ENCODE results near the gene CDYL.

The CDYL gene

DNA sequence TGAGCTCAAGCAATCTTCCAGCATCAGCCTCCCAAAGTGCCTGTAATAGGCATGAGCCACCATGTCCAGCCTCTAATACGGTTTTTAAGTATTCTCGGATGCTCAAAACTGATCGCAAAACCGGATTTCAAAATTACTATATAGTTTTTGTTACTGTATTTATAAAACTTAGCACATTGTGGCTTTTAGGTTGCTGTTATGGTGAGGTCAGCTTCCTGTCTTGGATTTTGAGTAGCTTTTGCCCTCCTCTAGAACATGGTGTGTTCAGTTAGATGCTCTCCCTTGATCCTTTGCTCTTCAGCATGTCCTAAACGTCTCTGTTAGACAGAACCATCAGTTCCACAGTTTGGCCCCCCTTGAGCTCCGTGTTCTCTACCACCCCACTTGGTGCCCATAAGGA lies 131.4 kb downstream of the CDYL start:
- DNase-seq (ENCODE audit: low read depth in 2 of 2) = no peak

DNA sequence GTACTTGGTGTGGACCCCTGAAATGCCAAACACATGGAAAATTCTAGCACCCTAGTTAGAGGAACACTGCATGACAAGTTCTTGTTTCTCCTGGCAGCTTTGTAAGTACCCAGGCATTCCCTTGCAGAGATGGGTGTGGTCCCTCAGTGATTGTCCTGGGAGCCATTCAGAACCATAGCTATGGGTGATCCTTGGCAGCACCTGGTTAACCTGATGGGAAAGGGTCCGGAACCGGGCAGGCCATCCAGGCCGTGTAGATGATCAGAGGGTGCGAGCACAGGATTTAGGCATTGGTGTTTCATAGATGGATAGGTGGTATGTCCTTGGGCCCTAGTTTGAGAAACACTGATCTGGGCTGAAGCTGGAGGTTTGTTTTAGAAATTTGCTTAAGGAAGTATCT lies 131.9 kb downstream of the CDYL start:
- DNase-seq (ENCODE audit: low read depth in 2 of 2) = no peak

DNA sequence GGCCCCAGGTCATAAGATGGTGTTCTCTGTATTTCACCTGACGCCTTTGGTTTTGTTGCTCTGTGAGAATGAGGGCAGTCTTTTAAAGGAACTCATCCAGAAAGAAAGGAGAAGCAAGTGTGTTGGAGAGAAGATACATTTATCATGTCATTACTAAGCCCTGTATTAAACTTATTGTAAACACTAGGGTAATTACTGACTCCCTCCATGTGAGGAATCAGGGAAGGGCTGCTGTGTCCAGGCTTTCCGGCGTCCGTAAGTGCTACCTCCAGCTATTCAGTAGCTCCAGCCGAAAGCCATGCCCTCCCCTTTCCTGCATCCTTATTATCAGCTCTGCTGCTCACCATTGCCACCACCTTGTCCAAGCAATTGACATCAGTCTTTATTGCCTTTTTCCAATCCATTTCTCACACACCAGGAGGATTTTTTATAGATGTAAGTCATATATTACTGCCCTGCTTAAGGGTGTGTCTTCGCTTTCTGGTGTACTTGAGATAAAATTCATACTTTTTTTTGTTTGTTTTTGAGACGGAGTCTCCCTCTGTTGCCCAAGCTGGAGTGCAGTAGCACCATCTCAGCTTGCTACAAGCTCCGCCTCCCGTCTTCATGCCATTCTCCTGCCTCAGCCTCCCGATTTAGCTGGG lies 133.0 kb downstream of the CDYL start:
- no peak for DNase-seq (ENCODE audit: low read depth in 2 of 2)

DNA sequence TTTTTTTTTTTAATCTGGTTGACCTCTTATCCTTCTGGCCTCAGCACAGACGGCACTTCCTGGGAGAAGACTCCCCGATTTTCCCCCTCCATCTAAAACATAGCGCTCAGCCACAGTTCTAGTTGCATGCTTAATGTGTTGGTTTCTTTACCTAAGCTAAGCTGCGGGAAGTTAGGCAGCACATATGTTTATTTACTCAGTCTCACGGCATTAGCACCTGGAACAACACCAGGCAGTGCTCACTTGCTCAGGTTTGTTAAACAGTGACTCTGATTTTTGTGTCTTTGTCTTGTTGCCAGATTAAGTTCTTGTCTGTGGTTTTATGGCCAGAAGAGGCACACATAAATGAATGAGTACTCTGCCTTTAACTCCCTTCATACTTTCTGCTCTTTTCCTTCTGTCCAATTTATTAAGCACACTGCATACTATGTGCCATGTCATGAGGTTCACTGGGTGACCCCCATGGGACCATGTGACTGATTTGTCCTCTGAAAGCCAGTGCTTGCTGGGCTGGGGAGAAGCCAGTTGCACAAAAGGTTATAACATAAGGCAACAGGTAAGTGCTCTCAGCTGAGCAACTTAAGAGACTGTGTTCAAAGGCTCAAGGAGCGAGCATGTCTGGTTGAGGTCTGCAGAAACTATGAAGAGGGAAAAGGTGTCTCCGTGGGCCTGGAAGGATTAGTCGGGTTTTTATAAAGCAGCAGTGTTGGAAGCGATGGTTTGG lies 134.0 kb downstream of the CDYL start:
- DNase-seq (ENCODE audit: low read depth in 2 of 2) = no peak

DNA sequence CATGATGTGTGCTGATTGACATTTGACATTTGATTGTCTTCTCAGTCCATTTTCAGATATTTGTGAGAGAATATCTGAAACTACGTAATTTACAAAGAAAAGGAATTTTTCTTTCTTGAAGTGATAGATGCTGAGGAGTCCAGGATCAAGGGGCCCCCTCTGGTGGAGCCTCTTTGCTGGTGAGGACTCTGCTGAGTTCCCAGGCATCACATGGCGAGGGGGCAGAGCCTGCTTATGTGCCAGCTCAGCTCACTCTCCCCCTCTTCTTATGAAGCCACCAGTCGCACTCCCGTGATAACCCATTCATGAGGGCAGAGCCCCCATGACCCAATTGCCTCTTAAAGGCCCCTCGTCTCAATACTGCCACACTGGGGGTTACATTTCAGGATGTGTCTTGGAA lies 136.4 kb downstream of the CDYL start:
- no peak for DNase-seq (ENCODE audit: low read depth in 2 of 2)

DNA sequence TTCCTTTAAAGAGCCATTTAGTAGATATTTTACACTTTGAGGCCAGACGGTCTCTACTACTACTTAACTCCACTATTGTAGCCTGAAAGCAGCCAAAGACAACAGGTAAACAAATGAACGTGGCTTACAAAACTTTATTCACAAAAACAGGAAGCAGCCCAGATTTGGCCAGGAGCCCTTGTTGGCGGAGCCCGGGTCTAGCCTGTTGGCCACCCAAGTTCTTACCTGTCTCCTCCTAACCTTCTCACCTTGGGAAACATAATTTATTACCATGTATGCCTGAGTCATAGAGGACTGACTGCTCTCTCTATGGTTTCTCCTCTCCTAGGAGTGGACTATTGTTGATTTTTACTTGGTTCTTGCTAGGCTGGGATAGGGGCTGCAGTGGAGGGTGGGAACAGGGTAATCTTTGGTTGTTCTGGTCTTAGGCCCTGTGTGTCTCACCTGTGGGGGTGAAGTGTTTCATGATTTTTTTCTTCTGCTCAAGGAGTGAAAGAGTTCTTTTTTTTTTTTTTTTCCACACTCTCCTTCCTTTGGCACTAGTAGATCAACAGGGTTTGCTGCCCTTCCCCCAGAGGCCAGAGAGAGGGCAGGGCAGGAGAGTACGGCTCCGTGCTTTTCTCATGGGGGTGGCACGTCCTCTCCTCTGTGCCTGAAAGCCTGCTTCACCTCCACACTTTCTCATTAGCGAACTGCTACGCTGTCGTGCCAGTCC lies 137.7 kb downstream of the CDYL start:
- DNase-seq (ENCODE audit: low read depth in 2 of 2) = no peak

DNA sequence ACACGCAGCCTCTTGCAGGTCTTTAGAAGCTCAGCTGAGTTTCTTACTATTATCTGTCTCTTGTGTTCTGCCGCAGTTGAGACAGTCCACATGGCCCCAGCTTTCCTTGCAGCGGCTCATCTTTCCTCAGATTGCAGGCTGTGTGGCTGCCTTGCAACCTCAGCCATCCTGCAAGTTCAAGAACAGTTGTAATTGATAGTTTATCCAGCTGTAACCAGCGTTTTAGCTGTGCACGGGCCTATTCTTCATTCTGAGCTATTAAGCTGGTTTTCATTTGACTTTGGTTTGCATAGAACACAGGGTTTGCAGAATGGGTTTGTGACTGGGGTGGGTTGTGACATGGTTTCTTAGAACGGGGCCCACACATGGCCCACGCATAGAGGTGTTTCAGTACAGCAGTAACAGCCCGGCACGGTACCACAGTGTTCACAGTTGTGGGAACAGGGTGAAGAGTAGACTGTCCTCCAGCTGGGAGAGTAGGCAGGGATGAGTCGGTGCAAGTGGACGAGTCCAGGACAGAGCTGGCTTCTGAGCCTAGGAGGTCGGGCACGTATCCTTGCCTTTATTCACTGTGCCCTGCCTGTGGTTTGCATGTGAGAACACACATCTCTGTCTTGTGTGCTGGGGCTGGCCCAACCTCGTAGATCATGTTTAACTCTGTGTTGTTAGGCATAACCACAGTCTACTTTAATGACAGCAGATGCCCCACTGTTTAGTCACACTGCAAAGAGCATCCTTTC lies 138.4 kb downstream of the CDYL start:
- DNase-seq (ENCODE audit: low read depth in 2 of 2) = peak; percentile 49 to 56

DNA sequence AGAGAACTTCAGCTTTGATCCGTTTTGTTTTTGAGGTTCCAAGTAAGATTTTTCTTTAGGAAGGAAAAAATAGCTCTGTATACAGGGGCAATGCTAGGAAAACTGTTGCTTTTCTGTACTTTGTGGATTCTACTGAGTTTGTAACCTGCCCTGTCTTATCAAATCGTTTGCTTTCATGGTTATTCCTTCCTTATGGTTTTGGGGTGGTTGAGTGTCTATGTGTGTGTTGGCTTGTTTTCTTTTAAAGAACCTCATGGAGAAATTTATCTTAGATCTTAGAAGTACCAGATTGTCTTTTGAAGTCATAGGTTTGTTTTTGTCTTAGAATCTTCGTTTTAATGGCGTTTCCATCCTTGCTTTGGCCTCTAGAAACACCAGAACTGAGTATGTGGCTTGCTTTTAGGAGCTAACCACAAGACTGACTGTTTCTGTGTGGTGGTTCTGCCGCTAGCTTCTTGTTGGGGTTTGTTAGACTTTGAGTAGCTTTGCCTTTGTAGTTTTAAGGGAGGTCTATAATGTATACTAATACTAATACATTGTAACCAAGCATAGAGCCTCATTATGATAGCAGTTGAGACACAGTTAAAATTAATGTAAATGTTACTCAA lies 140.9 kb downstream of the CDYL start:
- no peak for DNase-seq (ENCODE audit: low read depth in 2 of 2)

DNA sequence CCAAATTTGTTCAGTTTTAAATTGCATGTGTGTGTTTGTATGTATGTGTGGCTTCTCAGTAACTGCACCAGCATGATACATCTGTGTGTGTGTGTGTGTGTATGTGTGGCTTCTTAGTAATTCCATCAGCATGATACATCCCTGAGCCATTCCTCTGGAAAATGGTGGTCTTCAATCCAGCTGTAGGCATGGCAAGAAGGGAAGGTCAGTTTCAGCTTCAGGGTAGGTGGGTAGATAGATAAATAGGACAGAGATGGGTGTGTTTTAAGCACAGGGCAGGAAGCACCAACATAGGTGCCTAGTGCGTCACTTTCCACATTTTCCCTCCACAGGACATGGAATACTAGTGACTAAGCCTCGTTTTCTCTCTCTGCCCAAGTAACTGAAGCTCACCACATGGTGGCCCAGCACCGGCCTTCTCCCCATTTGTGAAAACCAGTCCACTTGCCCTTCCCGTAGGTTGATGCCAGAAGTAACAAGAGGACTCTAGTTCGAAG lies 144.8 kb downstream of the CDYL start:
- DNase-seq (ENCODE audit: low read depth in 2 of 2) = no peak

DNA sequence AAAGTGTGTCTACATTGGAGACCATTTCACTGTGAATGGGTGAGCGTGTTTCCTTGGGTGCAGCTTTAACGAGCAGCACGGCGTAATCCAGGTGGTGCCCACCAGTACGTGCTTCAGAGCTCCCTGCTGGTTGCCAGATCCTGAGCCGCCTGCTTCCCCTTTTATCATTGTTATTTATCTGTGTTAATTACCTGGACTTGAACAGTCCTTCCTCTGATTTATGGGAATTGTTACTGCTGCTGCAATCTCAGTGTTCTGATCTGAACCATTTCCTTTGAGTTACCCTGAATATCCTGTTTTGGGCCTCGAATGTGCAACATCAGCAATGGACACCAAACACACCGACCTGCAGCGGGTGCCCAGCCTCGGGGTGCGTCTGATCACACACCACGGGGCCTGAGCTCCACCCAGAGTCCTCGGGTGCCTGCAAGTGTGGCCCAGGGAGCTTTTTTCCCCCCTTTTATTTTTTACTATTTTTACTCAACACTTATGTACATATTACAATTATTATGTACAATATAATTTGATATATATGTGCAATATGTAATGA lies 146.4 kb downstream of the CDYL start:
- DNase-seq (ENCODE audit: low read depth in 2 of 2) = no peak

DNA sequence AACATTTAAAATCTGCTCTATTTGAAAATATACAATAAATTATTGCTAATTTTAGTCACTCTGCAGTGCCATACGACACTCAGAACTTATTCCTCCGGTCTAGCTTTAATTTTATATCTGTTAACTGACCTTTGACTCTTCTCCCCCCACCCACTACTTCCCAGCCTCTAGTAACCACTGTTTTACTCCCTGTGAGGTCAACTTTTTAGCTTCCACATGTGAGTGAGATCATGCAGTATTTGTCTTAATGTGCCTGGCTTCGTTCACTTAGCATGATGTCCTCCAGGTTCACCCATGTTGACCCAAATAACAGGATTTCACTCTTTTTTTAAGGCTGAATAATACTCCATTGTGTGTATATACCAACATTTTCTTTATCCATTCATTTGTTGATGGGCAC lies 146.9 kb downstream of the CDYL start:
- DNase-seq (ENCODE audit: low read depth in 2 of 2) = no peak

DNA sequence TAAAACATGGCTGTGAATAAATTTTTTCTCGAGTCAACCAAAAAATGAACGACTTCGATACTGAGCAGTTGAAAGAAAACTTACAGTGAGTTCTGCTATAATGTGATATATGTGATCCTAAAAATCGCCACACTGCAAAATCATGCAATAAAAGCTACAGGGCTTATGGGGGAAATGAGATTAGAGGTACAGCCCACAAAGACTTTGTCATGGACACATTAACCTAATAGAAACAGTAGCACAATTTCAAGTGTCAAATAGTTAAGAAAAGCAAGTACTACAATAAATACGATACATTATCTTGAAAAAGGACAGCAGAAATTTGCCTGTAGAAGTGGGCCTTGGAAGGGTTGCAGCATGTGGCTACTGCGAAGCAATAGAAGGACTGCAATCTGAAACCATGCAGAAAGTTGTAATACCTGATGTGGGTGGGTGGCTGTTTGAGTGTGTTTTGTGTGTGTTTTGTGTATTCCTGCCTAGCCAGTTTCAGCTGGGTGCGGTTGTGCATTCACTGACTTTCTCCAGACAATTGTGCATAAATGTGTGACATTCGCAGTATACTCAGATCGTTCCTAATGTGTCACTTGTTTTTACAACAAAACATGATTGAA lies 148.6 kb downstream of the CDYL start:
- no peak for DNase-seq (ENCODE audit: low read depth in 2 of 2)

DNA sequence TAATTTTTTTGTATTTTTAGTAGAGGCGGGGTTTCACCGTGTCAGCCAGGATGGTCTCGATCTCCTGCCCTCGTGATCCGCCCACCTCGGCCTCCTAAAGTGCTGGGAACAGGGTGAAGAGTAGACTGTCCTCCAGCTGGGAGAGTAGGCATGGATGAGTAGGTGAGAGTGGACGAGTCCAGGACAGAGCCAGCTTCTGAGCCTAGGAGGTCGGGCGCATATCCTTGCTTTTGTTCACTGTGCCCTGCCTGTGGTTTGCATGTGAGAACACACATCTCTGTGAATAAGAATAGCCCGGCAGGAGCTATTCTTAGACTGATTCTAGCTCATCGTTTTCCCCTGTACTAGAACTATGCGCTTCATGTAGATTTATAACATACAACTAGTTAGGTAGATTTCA lies 149.4 kb downstream of the CDYL start:
- no peak for DNase-seq (ENCODE audit: low read depth in 2 of 2)

DNA sequence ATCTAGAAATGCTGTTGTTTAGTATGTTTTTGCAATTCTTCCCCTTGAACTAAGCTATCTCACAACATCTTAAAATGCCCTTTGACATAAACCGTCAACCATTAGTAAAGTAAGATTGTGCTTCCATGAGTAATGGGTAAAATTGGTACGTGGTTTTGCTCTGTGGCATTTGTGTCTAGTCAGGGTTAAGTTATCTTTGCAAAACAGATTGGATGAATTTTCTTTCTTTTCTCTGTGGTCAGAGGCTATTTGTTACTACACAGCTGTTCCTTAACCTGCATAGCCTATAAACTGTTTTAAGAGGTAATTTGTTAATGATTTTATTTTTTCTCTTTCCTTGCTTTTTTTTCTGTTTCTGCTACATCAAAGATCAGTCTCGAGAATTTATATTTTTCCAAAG lies 152.2 kb downstream of the CDYL start:
- DNase-seq (ENCODE audit: low read depth in 2 of 2) = peak; percentile 20 to 21

DNA sequence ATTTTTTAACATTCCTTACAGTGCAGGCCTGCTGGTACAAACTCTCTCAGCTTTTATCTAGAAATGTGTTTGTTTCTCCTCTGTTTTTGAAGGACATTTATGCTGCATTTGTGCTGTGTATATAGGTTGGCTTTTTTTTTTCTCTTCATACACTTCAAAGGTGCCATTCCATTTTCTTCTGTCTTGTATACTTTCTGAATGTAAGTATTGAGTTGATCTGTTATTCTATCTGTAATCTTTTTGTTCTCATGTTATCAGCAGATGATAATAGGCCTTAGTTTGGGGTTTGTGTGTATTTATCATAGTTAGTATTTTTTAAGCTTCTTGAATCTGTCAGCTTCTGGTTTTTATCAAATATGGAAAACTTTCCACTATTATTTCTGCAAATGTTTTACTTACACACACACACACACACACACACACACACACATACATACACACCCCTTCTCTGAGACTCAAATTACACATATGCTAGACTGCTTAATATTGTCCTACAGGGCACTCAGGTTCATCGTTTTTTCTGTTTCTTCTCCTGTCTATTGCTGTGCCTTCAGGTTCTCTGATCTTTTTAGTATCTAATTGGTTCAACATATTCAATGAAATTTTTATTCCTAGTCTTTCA lies 153.0 kb downstream of the CDYL start:
- DNase-seq (ENCODE audit: low read depth in 2 of 2) = no peak

DNA sequence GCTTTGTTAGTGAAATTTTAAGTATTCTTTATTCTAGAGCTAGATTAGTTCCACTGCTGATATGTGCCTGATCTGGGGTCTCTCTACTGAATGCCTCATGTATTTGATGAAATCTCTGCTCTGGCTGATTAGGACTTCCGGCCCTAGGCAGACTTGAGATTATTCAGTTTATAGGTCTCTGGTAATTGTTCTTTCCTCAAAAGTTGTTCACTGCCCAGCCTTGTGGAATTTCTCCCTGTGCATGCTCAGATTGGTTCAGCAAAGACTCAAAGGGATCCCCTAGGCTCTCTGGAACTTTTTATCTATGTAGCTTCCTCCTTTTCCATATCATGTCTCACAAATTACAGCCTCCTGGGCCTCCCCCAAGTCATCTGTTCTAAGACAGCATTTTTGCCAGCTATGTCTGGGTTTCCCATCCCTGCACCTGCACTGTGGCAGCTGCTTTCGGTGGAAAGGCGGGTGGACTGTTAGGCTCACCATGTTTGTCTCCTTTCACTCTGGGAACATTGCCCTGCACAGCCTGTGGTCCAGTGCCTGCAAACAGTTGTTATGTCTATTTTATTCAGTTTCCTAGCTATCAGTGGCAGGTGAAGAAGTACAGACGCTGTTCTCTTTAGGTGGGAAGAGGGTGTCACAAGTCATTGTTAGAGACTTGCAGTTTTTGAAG lies 154.0 kb downstream of the CDYL start:
- DNase-seq (ENCODE audit: low read depth in 2 of 2) = no peak

DNA sequence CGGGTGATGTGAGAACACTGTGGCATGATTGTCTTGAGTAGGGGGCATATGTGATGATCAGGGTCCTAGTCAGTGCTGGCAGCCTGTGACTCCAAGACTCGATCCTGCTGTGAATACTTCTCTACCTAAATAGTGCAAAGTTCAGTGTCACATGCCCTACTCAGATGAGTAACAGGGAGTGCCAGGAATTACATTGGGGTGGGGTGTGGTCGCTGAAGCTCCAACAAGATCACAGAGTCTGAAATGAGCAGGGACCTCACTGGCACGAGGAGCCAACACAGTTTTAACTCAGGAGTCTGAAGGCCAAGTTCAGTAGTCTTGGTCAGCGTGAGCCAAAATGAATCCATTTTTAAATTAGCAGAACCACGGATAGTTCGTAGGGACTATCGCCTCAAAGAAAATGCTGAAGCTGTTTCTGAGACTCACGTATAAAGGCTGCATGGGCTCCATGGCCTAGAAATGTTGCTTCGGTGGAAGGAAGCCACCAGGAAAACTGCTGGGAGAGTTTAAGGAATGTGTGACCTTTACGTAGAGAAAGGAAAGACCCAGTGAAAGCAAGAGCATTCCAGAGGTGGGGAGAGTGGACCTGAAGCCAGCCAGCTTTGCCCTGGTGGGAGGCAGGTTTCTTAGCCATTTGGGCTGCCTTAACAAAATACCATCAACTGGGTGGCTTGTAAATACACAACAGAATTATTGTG lies 155.5 kb downstream of the CDYL start:
- DNase-seq (ENCODE audit: low read depth in 2 of 2) = no peak

DNA sequence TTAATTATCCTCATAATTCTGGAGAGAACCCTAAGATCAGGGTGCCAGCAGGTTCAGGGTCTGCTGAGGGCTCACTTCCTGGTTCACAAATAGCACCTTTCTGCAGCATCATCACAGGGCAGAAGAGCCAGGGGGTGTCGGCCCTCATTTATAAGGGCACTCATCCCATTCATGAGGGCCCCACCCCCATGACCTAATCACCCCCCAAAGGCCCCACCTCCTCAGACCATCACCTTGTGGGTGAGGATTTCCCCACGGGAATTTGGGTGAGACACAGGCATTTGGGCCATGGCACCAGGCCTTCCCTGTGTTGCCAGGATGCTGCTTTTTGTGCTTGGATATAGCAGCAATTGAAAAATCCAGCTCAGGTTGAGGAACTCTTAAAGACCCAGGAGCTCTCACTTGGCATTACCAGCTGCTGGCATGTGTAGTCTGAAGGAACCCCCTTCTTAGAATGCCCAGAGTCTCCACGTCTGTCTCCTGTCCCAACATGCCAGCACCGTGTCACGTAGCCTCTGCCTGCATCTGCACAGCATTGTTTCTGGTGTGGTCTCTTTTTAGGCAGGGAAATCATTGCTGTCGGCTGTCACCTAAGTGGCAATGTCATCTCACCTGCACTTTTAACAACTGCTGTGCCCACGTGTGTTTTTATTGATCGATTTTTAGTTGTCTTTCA lies 156.2 kb downstream of the CDYL start:
- no peak for DNase-seq (ENCODE audit: low read depth in 2 of 2)

DNA sequence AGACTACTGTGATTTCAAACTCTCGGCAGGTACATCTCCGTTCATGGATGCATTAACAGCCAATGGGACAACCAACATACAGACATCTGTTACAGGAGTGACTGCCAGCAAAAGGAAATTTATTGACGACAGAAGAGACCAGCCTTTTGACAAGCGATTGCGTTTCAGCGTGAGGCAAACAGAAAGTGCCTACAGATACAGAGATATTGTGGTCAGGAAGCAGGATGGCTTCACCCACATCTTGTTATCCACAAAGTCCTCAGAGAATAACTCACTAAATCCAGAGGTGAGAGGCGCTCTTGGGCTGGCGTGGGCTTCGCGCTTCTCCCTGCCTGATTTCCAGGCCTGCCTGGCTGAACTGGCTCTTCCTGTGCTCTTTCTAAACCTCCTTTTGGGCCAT lies 159.3 kb downstream of the CDYL start:
- no peak for DNase-seq (ENCODE audit: low read depth in 2 of 2)

Measured in fibroblast of skin of left quadriceps (primary cell).